Measurements from ENCODE around the gene CCDC74B.
"Not testable (repeated sequence)": the region's sequence is repeated elsewhere in the genome, so short reads cannot be mapped to it uniquely, and the experiment has no call there.

CCDC74B gene

GRCh38 chr2:130145006-130145414 lies at the start of gene CCDC74B:
TSS of gene CCDC74B (minus strand) at chr2:130145112. CDS start at chr2:130144996, 116 bp downstream.
- DNase-seq (ENCODE audit: low read depth): not testable (repeated sequence)

- not testable (repeated sequence) for DNase-seq (ENCODE audit: low read depth)
Measured at GRCh38 chr2:130193824-130194223, 48.9 kb upstream of the CCDC74B start.

DNA sequence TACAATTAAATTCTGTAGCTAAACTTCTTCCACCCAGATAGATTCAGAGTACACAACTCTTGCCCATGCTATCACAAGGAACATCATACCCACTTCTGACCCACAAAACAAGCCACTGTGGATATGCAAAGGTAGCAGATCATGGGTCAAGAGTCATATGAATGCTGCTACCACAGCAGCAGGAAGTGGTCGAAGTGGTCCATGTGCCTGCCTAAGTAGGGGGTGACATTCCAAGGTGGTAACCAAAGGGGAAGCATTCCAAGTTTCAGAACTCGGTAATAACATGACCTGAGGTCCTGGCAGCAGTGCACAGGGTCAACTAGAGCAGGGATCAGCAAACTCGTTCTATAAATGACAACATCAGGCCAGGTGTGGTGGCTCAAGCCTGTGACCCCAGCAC lies 47.5 kb upstream of the CCDC74B start:
- DNase-seq (ENCODE audit: low read depth): not testable (repeated sequence)

- DNase-seq (ENCODE audit: low read depth): not testable (repeated sequence)
Measured at GRCh38 chr2:130191319-130191718, 46.4 kb upstream of the CCDC74B start.

DNA sequence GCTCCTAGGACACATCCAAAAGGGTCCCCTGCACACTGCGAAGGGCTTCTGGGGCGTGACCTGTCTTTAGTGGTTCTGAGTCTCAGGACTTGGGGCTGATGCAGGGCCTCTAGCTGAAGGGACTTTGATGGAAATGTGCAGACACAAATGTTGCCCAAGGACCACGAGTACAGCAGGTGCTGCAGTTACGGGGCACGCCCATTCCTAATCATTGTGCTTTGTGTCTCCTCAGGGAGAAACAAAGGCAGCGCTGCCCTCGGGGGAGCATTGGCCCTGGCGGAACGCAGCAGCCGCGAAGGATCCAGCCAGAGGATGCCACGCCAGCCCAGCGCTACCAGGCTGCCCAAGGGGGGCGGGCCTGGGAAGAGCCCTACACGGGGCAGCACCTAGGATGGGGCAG lies 45.3 kb upstream of the CCDC74B start:
- no peak for DNase-seq (ENCODE audit: low read depth)

DNA sequence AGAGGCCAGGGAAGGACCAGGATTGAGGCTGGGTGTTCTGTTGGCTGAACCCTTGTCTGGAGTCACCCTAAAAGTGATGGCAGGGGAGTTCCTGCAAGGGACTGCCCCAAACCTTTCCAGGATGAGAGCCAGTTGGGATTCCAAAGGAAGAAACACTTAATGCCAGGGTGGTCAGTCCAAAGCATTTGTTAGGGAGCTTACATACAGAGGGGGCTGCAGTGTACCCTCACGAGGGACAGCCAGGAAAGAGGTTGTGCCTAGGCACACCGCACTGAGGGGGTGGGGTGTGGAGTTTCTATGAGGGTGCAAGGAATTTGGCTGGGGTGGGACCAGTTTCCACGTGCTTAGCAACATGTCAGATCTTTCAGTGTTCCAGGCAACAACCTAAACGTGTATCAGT lies 44.0 kb upstream of the CCDC74B start:
- not testable (repeated sequence) for DNase-seq (ENCODE audit: low read depth)

DNA sequence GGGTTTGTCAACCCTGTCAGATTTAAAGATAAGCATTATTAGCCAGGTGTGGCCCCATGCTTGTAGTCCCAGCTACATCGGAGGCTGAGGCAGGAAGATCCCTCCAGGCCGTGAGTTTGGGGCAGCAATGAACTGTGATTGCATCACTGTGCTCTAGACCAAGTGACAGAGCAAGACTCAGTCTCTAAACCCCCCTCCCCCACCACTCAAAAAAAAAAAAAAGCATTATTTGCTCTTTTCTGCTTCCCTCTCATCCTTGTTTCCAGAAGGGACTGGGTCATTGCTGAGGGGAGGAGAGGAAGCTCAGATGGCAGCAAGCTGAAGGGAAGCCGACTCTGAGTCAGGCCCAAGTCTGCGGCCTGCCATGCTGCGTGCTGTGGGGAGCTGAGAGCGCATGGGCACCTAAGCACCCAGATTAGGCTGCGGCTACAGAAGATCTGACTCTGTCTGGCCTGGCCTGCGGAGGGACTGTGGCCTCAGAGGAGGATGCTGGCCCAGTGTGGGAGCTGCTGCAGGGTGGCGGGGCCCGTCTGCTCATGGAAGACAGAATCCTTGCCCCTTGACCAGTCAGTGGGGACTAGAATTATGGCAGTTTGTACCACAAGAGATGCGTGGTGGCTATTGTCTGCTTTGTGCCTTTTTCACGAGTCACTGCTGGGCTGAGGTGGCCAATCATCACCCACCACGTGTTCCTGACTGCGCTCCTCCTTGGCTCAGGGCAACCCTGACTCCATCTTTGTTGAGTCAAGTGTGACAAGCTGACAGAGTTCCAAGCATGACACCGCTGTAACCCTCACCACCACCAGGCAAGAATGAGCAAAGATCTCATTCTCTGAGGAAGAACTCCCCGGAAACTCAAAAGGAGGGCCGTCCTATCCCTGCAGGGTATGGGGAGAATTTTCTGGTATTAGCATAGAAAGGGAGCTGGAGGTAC lies 43.2 kb upstream of the CCDC74B start:
- DNase-seq (ENCODE audit: low read depth): not testable (repeated sequence)

DNA sequence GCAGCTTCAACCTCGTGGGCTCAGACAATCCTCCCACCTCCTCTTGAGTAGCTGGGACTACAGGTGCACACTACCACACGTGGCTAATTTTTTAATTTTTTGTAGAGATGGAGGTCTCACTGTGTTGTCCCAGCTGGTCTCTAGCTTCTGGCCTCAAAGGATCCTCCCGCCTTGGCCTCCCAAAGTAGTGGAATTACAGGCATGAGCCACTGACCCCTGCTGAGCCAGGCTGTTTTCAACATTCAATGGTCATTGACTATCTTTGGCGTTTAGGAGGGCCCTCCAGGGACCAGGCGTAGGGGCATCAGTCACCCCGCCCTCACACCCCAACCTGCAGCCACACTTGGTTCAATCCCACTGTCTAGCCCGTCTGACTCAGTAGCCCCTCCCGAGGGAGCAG lies 42.4 kb upstream of the CCDC74B start:
- DNase-seq (ENCODE audit: low read depth): no peak

DNA sequence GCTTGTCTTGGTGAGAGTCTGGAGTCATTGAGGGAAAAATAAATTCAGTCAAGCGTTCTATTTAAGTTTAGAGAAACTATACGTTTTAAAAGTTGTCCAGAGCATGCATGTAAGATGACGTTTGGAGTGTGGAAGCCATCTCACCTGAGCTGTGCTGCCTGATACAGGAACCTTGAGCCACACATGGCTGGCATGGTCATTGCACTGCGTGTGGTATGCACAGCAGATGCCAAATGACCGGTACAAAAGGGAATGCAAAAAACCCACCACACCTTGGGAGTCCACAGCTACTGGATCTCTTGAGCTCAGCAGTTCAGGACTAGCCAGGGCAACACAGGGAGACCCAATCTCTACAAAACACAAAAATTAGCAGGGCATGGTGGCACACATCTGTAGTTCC lies 41.5 kb upstream of the CCDC74B start:
- no peak for DNase-seq (ENCODE audit: low read depth)

DNA sequence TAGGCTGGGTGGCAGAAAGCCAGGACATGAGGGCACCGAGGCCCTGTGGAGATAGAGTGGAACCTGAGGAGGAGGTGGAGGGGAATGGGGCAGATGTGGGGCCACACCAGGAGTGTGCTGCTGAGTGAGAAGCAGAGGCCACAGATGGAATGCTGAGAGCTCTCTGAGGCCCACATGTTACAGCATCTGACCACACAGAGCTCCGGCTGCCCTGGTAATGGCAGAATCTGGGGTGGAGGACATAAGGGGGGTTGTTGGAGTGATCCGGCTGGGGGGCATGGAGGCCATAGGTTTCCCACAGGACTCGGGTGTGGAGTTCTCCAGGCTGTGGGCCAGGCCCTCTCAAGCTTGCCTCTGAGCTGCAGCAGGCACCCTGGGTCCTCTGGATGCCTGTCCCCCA lies 41.0 kb upstream of the CCDC74B start:
- no peak for DNase-seq (ENCODE audit: low read depth)

GRCh38 chr2:130185436-130185835 lies 40.5 kb upstream of the CCDC74B start:
- DNase-seq (ENCODE audit: low read depth): no peak

GRCh38 chr2:130183512-130184373 lies 38.8 kb upstream of the CCDC74B start:
- DNase-seq (ENCODE audit: low read depth): no peak

DNA sequence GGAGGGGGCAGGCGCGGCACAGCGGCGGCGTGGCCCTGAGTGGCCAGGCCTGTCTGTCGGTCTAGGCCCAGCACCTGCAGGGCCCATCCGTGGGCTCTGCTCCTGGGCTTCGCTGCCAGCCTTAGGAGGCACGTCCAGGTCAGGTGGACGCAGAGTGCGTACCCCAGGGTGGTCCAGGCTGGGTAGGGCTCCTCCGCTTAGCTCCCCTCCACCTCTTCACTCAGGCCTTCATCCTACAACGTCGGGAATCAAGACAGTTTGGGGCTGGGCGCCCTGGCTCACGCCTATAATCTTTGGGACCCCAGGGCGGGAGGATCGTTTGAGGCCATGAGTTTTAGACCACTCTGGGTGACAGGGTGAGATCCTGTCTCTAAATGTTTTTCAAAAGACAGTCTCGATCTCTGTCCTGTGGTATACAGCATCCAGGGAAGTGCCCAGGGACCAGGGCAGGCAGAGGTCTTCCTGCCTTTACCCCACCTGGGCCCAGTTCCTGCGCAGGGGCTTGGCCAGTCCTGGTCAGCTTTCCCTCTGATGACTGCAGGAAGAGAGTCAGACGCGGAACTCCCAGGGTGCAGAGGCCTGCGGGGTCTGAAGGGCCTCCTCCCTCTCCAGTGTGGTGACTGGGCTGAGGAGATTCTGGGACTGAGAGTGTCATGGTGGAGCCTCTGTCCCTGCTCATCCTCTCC lies 38.1 kb upstream of the CCDC74B start:
- DNase-seq (ENCODE audit: low read depth): not testable (repeated sequence)

- DNase-seq (ENCODE audit: low read depth): peak; percentile 35
Measured at GRCh38 chr2:130181880-130182682, 37.2 kb upstream of the CCDC74B start, which contains the start of gene MZT2B. TSS of gene MZT2B (plus strand) at chr2:130182262. CDS start at chr2:130182283, 21 bp downstream.

DNA sequence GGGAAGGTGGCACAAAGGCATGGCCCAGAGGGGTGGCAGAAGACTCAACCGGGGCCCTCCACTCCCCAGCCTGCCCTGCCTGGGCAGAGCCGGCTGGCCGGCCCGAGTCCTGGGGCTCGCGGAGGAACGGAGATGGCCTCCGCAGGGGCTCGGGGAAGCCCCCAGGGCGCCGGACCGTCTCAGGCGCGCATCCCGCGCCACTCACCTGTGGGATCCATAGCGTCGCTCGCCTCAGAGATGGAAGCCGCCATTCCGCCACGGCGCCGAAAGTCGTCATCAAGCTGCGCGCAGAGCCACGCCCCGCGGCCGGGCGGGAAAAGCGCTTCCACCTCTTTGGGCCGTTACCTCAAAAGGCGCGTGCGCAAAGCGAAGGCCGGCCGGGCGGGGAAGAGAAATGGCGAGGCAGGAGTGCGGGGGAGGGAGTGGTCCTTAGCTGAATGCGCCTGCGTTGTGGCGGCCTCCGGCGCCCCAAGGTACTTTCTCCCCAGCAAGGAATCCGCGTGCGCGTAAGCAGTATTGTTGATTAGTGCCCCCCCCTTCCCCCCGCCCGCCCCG lies 36.5 kb upstream of the CCDC74B start, which contains the start of gene SMPD4:
Gene SMPD4, minus strand, starts transcription at position 278 of the 555 bp plus-strand sequence. CDS start 5,010 bp downstream, outside the sequence.
- peak; percentile 76 for DNase-seq (ENCODE audit: low read depth)

DNA sequence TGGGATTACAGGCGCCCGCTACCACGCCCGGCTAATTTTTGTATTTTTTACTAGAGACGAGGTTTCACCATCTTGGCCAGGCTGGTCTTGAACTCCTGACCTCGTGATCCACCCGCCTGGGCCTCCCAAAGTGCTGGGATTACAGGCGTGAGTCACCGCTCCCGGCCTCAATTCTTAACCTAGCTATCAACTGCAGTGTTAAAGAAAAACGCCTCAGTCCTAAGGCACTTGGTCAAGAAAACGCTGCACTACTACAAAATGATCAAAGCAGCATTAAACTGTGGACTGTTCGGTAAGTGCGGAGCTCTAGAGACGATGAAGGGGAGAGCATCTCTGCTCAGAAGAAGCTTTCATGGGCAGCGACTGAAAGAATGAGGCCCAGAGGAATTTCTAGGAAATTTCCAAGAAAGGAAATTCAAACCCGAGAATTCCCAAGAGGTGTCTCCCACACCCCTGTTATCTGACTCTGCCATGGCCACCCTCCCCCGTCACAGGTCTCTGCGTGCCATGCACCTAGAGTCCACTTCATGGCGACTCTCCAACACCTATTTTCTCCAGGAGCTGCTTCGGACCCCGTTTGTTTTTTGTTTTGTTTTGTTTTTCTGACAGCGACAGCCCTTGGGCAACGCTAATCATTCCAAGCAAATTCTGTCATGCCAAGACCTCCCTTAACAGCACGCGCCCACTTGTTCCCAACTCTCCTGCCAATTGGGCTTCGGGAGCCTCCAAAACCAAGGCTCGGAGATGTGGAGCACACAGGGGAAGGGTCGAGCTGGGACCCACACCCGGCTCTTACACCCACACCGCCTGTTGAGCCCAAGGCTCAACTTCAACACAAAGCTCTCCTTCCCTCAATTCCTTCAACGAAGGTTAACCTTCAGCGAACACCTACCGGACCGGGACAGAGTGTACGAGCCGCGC lies 35.8 kb upstream of the CCDC74B start:
- DNase-seq (ENCODE audit: low read depth): not testable (repeated sequence)

- not testable (repeated sequence) for DNase-seq (ENCODE audit: low read depth)
Measured at GRCh38 chr2:130174866-130175265, 30.0 kb upstream of the CCDC74B start.

GRCh38 chr2:130169896-130170295 lies 25.0 kb upstream of the CCDC74B start:
- DNase-seq (ENCODE audit: low read depth): no peak

DNA sequence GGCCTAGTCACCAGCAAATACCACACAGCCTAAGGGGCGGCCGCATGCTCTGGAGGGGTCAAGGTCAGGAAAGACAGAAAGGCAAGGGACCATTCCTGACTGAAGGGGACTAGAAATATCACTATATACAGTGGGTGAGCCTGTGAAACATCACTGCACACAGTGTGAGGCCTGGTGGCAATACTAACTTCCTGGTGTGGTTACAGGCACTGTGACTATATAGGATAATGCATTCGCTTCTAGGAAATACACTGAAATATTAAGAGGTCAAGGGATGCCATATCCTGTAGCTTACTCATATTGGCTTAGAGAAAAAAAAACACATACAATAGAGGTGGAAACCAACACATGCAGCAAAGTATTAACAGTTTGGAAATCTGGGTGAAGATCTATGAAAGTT lies 24.3 kb upstream of the CCDC74B start:
- not testable (repeated sequence) for DNase-seq (ENCODE audit: low read depth)

All from CMK (cell line).